Stimulated activated CD8-positive, alpha-beta memory T cell treated with anti-CD3 and anti-CD28 coated beads, Interleukin-4, amount 100 ng/mL, for 1 hour (primary cell): ENCODE measurements around the gene NANOS2.

ENCODE experiments used
- DNase-seq, 2 donors: peaks; one replicate each; pipeline ENCODE4 v3.0.0-alpha.2; 2020; ENCODE audit warnings: low read depth in 2 of 2, low spot score in 1 of 2

NANOS2 gene

DNA sequence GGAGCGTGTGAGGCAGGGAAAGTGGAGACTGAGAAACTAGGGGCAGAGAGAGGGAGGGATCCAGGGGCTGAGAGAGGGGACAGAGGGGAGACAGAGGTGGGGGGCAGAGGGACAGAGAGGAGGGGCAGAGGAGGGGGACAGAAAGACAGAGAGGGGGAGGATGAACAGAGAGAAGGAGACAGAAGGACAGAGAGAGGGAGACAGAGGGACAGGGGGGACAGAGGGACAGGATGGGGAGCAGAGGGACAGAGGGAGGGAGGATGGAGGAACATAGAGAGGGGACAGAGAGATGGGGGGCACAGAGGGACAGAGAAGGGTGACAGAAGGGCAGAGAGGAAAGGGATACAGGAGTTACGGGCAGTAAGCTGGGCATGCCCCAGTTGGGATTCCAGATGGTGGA lies 14.7 kb upstream of the NANOS2 start:
- no peak for DNase-seq

GRCh38 chr19:45927565-45928261 lies 13.1 kb upstream of the NANOS2 start:
- DNase-seq, result peak; percentile 54 to 78

GRCh38 chr19:45924891-45925447 lies 10.4 kb upstream of the NANOS2 start:
- DNase-seq, result no peak

- no peak for DNase-seq
Observed at GRCh38 chr19:45922281-45922680, 7.7 kb upstream of the NANOS2 start.

GRCh38 chr19:45920458-45920857 lies 5.9 kb upstream of the NANOS2 start:
- DNase-seq, result no peak

GRCh38 chr19:45919678-45920077 lies 5.1 kb upstream of the NANOS2 start:
- DNase-seq, result no peak

GRCh38 chr19:45918721-45919120 lies 4.1 kb upstream of the NANOS2 start:
- DNase-seq, result no peak

DNA sequence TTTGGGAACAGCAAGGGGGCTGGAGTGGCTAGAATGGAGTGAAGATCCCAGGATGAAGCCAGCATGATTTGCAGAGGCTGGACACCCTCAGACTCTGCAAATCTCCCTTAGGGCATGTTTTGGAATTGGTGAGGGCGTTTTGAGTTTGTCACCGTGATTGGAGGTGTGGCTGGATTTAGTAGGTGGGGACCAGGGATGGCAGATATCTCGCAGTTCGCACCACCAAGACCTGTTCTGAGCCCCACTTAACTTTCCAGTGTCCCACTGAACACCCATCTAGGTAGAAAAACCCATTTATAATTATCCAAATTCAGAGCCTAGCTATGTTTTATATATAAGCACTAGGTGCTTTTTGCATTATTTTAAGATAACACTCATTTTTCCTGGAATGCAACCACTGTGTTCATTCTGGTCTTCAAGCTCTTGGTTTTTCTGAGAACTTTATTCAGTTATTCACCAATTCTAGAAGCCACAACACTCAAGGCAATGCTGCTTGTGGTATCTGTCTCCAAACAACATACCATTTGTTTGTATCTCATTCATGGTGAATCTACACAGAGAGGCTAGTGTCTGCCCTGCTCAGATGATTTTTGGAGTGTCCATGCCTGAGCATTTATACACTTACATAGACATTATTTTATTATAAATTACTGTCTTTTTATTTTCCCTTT lies 3.0 kb upstream of the NANOS2 start:
- no peak for DNase-seq

- DNase-seq, result no peak
Observed at GRCh38 chr19:45911291-45911690, 3.3 kb downstream of the NANOS2 start.

GRCh38 chr19:45908956-45909355 lies 5.6 kb downstream of the NANOS2 start:
- DNase-seq, result no peak

DNA sequence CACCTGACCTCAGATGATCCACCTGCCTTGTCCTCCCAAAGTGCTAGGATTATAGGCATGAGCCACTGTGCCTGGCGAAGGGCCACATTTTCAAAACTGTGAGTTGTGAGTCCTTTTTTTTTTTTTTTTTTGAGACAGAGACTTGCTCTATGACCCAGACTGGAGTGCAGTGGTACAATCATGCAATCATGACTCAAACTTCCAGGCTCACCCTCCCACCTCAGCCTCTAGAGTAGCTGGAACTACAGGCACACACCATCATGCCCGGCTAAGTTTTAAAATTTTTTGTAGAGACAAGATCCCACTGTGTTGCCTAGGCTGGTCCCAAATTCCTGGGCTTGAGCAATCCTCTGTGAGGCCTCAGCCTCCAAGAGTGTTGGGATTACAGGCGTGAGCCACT lies 8.4 kb downstream of the NANOS2 start:
- DNase-seq, result no peak

GRCh38 chr19:45905011-45905410 lies 9.6 kb downstream of the NANOS2 start:
- no peak for DNase-seq

- peak; percentile 97 to 99 for DNase-seq
Observed at GRCh38 chr19:45902651-45903625, 11.6 kb downstream of the NANOS2 start.

- no peak for DNase-seq
Observed at GRCh38 chr19:45901912-45902650, 12.5 kb downstream of the NANOS2 start, which contains the start of gene MYPOP. MYPOP (minus strand) TSS chr19:45902613; CDS start chr19:45901773, 840 bp downstream.

GRCh38 chr19:45901432-45901911 lies 13.1 kb downstream of the NANOS2 start:
- no peak for DNase-seq

DNA sequence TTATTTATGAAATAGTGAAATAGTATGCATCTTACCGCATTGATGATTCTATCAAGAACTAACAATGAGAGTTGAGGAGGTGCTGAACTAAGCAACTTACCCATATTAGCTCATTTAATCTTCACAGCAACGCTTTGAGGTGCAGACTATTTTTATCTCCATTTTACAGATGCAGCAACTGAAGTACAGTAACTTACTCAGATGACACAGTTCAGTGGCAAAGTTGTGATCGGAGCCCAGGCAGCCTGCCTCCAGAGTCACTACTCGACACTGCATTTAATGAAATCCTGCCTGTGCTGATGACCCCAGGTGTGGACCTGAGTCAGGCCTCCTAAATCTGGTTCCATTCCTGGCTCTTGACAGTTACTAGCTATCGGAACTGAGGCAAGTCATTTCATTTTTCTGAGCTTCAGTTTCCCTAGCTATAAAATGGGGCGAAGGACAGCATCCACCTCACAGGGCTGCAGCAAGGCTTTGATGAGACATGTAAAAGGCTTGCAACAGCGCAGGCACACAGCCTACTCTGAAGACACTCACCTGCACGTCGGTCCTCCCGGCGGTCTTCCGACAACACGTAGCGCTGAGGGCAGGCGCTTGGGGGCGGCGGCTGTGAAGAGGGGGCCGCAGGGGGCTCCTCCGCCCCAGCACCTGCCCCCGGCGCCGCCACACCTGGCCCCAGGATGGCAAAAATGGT lies 13.7 kb downstream of the NANOS2 start:
- DNase-seq, result no peak

GRCh38 chr19:45899919-45900589 lies 14.5 kb downstream of the NANOS2 start:
- no peak for DNase-seq

DNA sequence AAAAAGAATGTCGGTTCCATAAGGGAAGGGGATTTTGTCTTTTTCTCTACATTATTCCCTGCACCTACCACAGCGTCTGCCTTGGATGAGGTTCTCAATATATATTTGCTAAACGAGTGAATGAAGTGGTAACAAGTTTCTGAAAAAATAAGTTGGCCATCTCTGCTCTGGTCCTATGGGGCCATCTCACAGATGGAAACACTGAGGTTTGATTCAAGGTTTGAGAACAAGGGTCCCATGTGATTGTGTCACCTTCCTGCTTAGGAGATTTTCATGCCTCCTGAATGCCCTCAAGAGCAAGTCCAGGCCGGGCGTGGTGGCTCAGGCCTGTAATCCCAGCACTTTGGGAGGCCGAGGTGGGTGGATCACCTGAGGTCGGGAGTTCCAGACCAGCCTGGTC lies 15.3 kb downstream of the NANOS2 start:
- DNase-seq, result no peak

GRCh38 chr19:45897261-45897812 lies 17.2 kb downstream of the NANOS2 start:
- DNase-seq, result no peak
